DOHH2 (cell line): ENCODE measurements around the gene SLC6A16.

Source experiments
- CTCF ChIP-seq: fragments of 200-600 bp; sonication (generic); IDR thresholded peaks from one replicate; pipeline ENCODE4 v1.5.1; 2014; ENCODE audit warnings: antibody characterized with exemption, mild to moderate bottlenecking, low read depth, low read length; ENCODE audit not compliant: poor library complexity, severe bottlenecking
- EZH2phosphoT487 ChIP-seq: fragments of 200-600 bp; sonication (generic); IDR thresholded peaks from 2 replicates; pipeline ENCODE4 v1.6.1; 2017; ENCODE audit warnings: borderline replicate concordance, mild to moderate bottlenecking, antibody characterized with exemption, low read length, moderate library complexity, mixed read lengths

- TF ChIP-seq CTCF, result no peak
- TF ChIP-seq EZH2phosphoT487, result no peak
These were observed 83.2 kb downstream of the SLC6A16 start for GRCh38 chr19:49241769-49242168.
